CD4-positive, alpha-beta T cell treated with Interleukin-6 at 100 ng/mL for 8 hours (primary cell): ENCODE measurements around the gene CFAP141.

Experiments used
- DNase-seq: peaks from one replicate; pipeline ENCODE4 v3.0.0-alpha.2; 2020; ENCODE audit warnings: mixed read lengths, low spot score

The CFAP141 gene

GRCh38 chr1:154171880-154172279 lies 34.3 kb downstream of the CFAP141 start:
- no peak for DNase-seq

GRCh38 chr1:154171223-154171583 lies 34.9 kb downstream of the CFAP141 start:
- no peak for DNase-seq

GRCh38 chr1:154170547-154171222 lies 35.4 kb downstream of the CFAP141 start:
- DNase-seq, result no peak

GRCh38 chr1:154167461-154167860 lies 38.7 kb downstream of the CFAP141 start:
- no peak for DNase-seq

- DNase-seq, result no peak
Measured at GRCh38 chr1:154166207-154166606, 39.9 kb downstream of the CFAP141 start.

- no peak for DNase-seq
Measured at GRCh38 chr1:154159554-154159953, 46.6 kb downstream of the CFAP141 start.

GRCh38 chr1:154158307-154159125 lies 47.6 kb downstream of the CFAP141 start:
- no peak for DNase-seq

GRCh38 chr1:154157520-154158306 lies 48.4 kb downstream of the CFAP141 start:
- DNase-seq, result peak; percentile 87

- no peak for DNase-seq
Measured at GRCh38 chr1:154155251-154155650, 50.9 kb downstream of the CFAP141 start.

- no peak for DNase-seq
Measured at GRCh38 chr1:154154534-154155191, 51.5 kb downstream of the CFAP141 start, which contains the start of gene NUP210L. NUP210L (minus strand) TSS chr1:154155073.

GRCh38 chr1:154154053-154154452 lies 52.1 kb downstream of the CFAP141 start:
- no peak for DNase-seq

GRCh38 chr1:154151311-154151710 lies 54.8 kb downstream of the CFAP141 start:
- no peak for DNase-seq
